ENCODE data around the gene TEPSIN.

- no peak for TF ChIP-seq EZH2phosphoT487 (conservative IDR thresholded peaks at IDR 0.05; ENCODE audit: low read length)
- no peak for TF ChIP-seq CTCF (IDR thresholded peaks at IDR 0.05; ENCODE audit: insufficient read depth, low read length, poor library complexity, severe bottlenecking)
These were observed 22.9 kb upstream of the TEPSIN start for GRCh38 chr17:81261582-81262336.
